IMR-90 (cell line): ENCODE measurements around the gene GBE1. TPM values are rescaled to one million over a fixed set of nuclear protein-coding genes. Genes with fewer than 3 reads are reported as not detected.

Source experiments
- ATAC-seq: fragments of 200-7000 bp; cut with Tn5 transposase; 2 replicates; pipeline ENCODE4 v1.9.1; 2020; ENCODE audit warnings: low read depth, mild to moderate bottlenecking, moderate library complexity
- BruUV-seq: library from RNA; stranded (reverse); fragments of 400-500 nt; replicated peaks from 2 replicates; lab custom pipeline; 2021; lab: Mats Ljungman, UMichigan
- CTCF ChIA-PET: fragments of 300-600 bp; formaldehyde crosslinking; extraction: SDS; loops from one replicate; lab custom pipeline; 2021; ENCODE audit warnings: antibody characterized with exemption; lab: Yijun Ruan, JAX
- POLR2A ChIA-PET: fragments of 300-600 bp; sonication (Branson Sonifier 250); formaldehyde crosslinking; loops from one replicate; lab custom pipeline; 2022; ENCODE audit warnings: antibody characterized with exemption; ENCODE audit not compliant: unreplicated experiment; lab: Charles Lee
- DNase-seq: peaks from one replicate; pipeline ENCODE4 v3.0.0; 2013
- H2AFZ ChIP-seq: replicated peaks from 2 replicates; pipeline ENCODE3; 2013; ENCODE audit warnings: low read length, mild to moderate bottlenecking; ENCODE audit not compliant: poor library complexity
- H2AK5ac ChIP-seq: 2 replicates; pipeline ENCODE4 v1.6.1; 2013; ENCODE audit warnings: low read depth, low read length, inconsistent platforms
- H2AK9ac ChIP-seq: replicated peaks from 2 replicates; pipeline ENCODE3; 2013; ENCODE audit warnings: mild to moderate bottlenecking, low read depth, low read length, moderate library complexity; ENCODE audit not compliant: poor library complexity
- H2BK120ac ChIP-seq: 2 replicates; pipeline ENCODE4 v1.6.1; 2013; ENCODE audit warnings: low read depth, low read length, inconsistent platforms
- H2BK15ac ChIP-seq: 3 replicates; pipeline ENCODE4 v1.6.1; 2013; ENCODE audit warnings: low read depth, low read length, inconsistent platforms
- H2BK20ac ChIP-seq: 2 replicates; pipeline ENCODE4 v1.6.1; 2013; ENCODE audit warnings: low read depth, mild to moderate bottlenecking, inconsistent platforms, low read length, moderate library complexity
- H2BK5ac ChIP-seq: 2 replicates; pipeline ENCODE4 v1.6.1; 2013; ENCODE audit warnings: mild to moderate bottlenecking, low read depth, low read length, inconsistent platforms; ENCODE audit not compliant: poor library complexity, severe bottlenecking
- H3K14ac ChIP-seq: replicated peaks from 2 replicates; pipeline ENCODE4 v1.6.1; 2013; ENCODE audit warnings: low read depth, low read length, inconsistent platforms
- H3K18ac ChIP-seq: 2 replicates; pipeline ENCODE4 v1.6.1; 2013; ENCODE audit warnings: low read depth, low read length, control low read depth
- H3K23ac ChIP-seq: 2 replicates; pipeline ENCODE4 v1.6.1; 2013; ENCODE audit warnings: low read depth, low read length, inconsistent platforms
- H3K27ac ChIP-seq: 2 replicates; pipeline ENCODE4 v1.5.1; 2013; ENCODE audit warnings: mild to moderate bottlenecking, control low read depth, low read length; ENCODE audit not compliant: insufficient read depth
- H3K27me3 ChIP-seq: 2 replicates; pipeline ENCODE4 v1.6.1; 2013; ENCODE audit warnings: low read length; ENCODE audit not compliant: control insufficient read depth, insufficient read depth
- H3K36me3 ChIP-seq: 2 replicates; pipeline ENCODE4 v1.6.1; 2013; ENCODE audit warnings: low read length, mixed read lengths; ENCODE audit not compliant: control insufficient read depth, insufficient read depth
- H3K4ac ChIP-seq: 2 replicates; pipeline ENCODE4 v1.6.1; 2013; ENCODE audit warnings: low read depth, low read length, inconsistent platforms
- H3K4me1 ChIP-seq: 2 replicates; pipeline ENCODE4 v1.6.1; 2013; ENCODE audit warnings: low read length, mixed read lengths; ENCODE audit not compliant: control insufficient read depth, insufficient read depth
- H3K4me2 ChIP-seq: 2 replicates; pipeline ENCODE4 v1.6.1; 2013; ENCODE audit warnings: low read depth, mild to moderate bottlenecking, control low read depth, low read length, moderate library complexity
- H3K4me3 ChIP-seq: 2 replicates; pipeline ENCODE4 v1.5.1; 2013; ENCODE audit warnings: low read depth, mild to moderate bottlenecking, control low read depth, low read length, moderate library complexity; ENCODE audit not compliant: insufficient read depth
- H3K56ac ChIP-seq: 2 replicates; pipeline ENCODE4 v1.6.1; 2013; ENCODE audit warnings: low read length, inconsistent platforms; ENCODE audit not compliant: insufficient read depth; ENCODE audit errors: extremely low read depth
- H3K79me1 ChIP-seq, 2 experiments: 2 replicates each; pipeline ENCODE4 v1.6.1; 2013; ENCODE audit warnings: low read length in 2 of 2, inconsistent platforms in 1 of 2, low read depth in 1 of 2
- H3K9ac ChIP-seq: 2 replicates; pipeline ENCODE4 v1.6.1; 2013; ENCODE audit warnings: low read depth, low read length, control low read depth
- H3K9me1 ChIP-seq: 2 replicates; pipeline ENCODE4 v1.6.1; 2013; ENCODE audit warnings: low read length, inconsistent platforms; ENCODE audit not compliant: insufficient read depth
- H3K9me3 ChIP-seq: 2 replicates; pipeline ENCODE4 v1.6.1; 2013; ENCODE audit warnings: low read length; ENCODE audit not compliant: control insufficient read depth, insufficient read depth
- H4K20me1 ChIP-seq: 2 replicates; pipeline ENCODE4 v1.6.1; 2013; ENCODE audit warnings: low read length, inconsistent platforms; ENCODE audit not compliant: insufficient read depth
- H4K5ac ChIP-seq: 2 replicates; pipeline ENCODE4 v1.6.1; 2013; ENCODE audit warnings: mild to moderate bottlenecking, low read depth, low read length, control low read depth
- H4K8ac ChIP-seq, 2 experiments: 2 replicates each; pipeline ENCODE4 v1.6.1; 2013; ENCODE audit warnings: low read depth in 2 of 2, low read length in 2 of 2, control low read depth in 1 of 2, inconsistent platforms in 1 of 2
- H4K91ac ChIP-seq: 2 replicates; pipeline ENCODE4 v1.6.1; 2013; ENCODE audit warnings: low read depth, low read length, inconsistent platforms; ENCODE audit not compliant: insufficient read depth
- BHLHE40 ChIP-seq: fragments of 150-350 bp; IDR thresholded peaks from 2 replicates; pipeline ENCODE4 v1.6.1; 2016; ENCODE audit warnings: mild to moderate bottlenecking, low read depth, low read length
- CEBPB ChIP-seq: IDR thresholded peaks from 2 replicates; pipeline ENCODE4 v1.6.1; 2012; ENCODE audit warnings: low read depth, low read length, improper control_type of control experiment
- CHD1 ChIP-seq: IDR thresholded peaks from 2 replicates; pipeline ENCODE4 v1.6.1; 2012; ENCODE audit warnings: low read depth, low read length, improper control_type of control experiment
- CTCF ChIP-seq: conservative IDR thresholded peaks from 2 replicates; pipeline ENCODE4 v1.5.1; 2012; ENCODE audit warnings: mild to moderate bottlenecking, low read depth, low read length, improper control_type of control experiment
- ELK1 ChIP-seq: fragments of 150-350 bp; IDR thresholded peaks from 2 replicates; pipeline ENCODE4 v1.6.1; 2016; ENCODE audit warnings: low read depth, mild to moderate bottlenecking, low read length, moderate library complexity, borderline replicate concordance
- FOS ChIP-seq: fragments of 150-350 bp; IDR thresholded peaks from 2 replicates; pipeline ENCODE4 v1.6.1; 2016; ENCODE audit warnings: low read depth, low read length
- MAFK ChIP-seq: IDR thresholded peaks from 2 replicates; pipeline ENCODE4 v1.6.1; 2012; ENCODE audit warnings: low read depth, low read length, improper control_type of control experiment
- MXI1 ChIP-seq: IDR thresholded peaks from 2 replicates; pipeline ENCODE4 v1.6.1; 2012; ENCODE audit warnings: low read depth, mild to moderate bottlenecking, low read length, moderate library complexity, borderline replicate concordance
- NFE2L2 ChIP-seq: fragments of 150-350 bp; IDR thresholded peaks from 2 replicates; pipeline ENCODE4 v1.6.1; 2016; ENCODE audit warnings: low read depth, mild to moderate bottlenecking, low read length
- POLR2A ChIP-seq: IDR thresholded peaks from 2 replicates; pipeline ENCODE4 v1.6.1; 2012; ENCODE audit warnings: mild to moderate bottlenecking, low read depth, low read length
- RAD21 ChIP-seq: IDR thresholded peaks from 2 replicates; pipeline ENCODE4 v1.6.1; 2012; ENCODE audit warnings: low read length, improper control_type of control experiment
- RCOR1 ChIP-seq: IDR thresholded peaks from 2 replicates; pipeline ENCODE4 v1.6.1; 2012; ENCODE audit warnings: mild to moderate bottlenecking, low read length, improper control_type of control experiment; ENCODE audit not compliant: insufficient replicate concordance
- RFX5 ChIP-seq: IDR thresholded peaks from 2 replicates; pipeline ENCODE4 v1.8.0; 2012; ENCODE audit warnings: low read depth, mild to moderate bottlenecking, low read length, moderate library complexity
- SMC3 ChIP-seq: fragments of 150-350 bp; IDR thresholded peaks from 2 replicates; pipeline ENCODE4 v1.6.1; 2016; ENCODE audit warnings: low read depth, mild to moderate bottlenecking, antibody characterized with exemption, low read length, moderate library complexity
- WGBS, 2 experiments: methylation state at CpG; one replicate each; pipeline versions ENCODE4 v1.1.5 to v1.1.7; 2013; ENCODE audit warnings: missing lambda C conversion rate in 2 of 2; ENCODE audit not compliant: insufficient read length in 1 of 2; ENCODE audit errors: extremely low coverage in 2 of 2; 5-methylcytosine and 5-hydroxymethylcytosine counted together
- dilution Hi-C: fragments of 300-500 bp; cut with HindIII; formaldehyde crosslinking; loops from one replicate; pipeline ENCODE4 v1.14.3; 2018; ENCODE audit warnings: low sequenced_read_pairs; ENCODE audit not compliant: unreplicated experiment
- in situ Hi-C: fragments of 300-500 bp; cut with MboI; formaldehyde crosslinking; loops from 3 replicates; pipeline ENCODE4 v1.14.3; 2019; ENCODE audit warnings: low sequenced_read_pairs, inconsistent platforms, mixed read lengths
- intact Hi-C: fragments of 100-400 bp; cut with micrococcal nuclease; formaldehyde crosslinking; loops from 2 replicates; pipeline ENCODE4 v1.10.0; 2022
- polyA plus RNA-seq, 3 experiments: library from polyadenylated mRNA; depleted of rRNA; stranded (reverse); fragments of >200 nt; gene quantifications; 2 replicates each; pipeline ENCODE4 v1.2.3, GENCODE V29; 2012; ENCODE audit warnings: low replicate concordance in 1 of 3
- total RNA-seq: library from RNA; depleted of rRNA; stranded (reverse); fragments of >200 nt; gene quantifications from 2 replicates; pipeline ENCODE4 v1.2.3, GENCODE V29; 2012
- TF ChIP-seq, protein P1 (sequence below): fragments of 150-350 bp; IDR thresholded peaks from 2 replicates; pipeline ENCODE4 v1.6.1; 2017; ENCODE audit warnings: mild to moderate bottlenecking, antibody characterized with exemption, low read length, low read depth

GBE1 gene
- total and polyA plus RNA-seq, 2 of the 4 experiments (the other 2 are of a cell fraction), result 36.7 to 90.3 TPM

- H3K56ac ChIP-seq, result no peak overlapping the region
- dilution Hi-C loops (no loop called here), intact Hi-C loops (no loop called here), in situ Hi-C loops (no loop called here)
- no peak overlapping the region for H2BK5ac ChIP-seq
- WGBS, 2 experiments, result no CpG with 5 or more reads among the region's 3 CpGs
- no peaks in the 10 kb centered on the region for H3K27me3 ChIP-seq
- H2AK5ac ChIP-seq, result no peak overlapping the region
- no peak for DNase-seq
- no peaks in the 10 kb centered on the region for H3K9me3 ChIP-seq
- no peak overlapping the region for H4K8ac ChIP-seq
- no peak overlapping the region for H2AFZ ChIP-seq
- H3K14ac ChIP-seq, result no peak overlapping the region
- TF ChIP-seq, protein P1, sequence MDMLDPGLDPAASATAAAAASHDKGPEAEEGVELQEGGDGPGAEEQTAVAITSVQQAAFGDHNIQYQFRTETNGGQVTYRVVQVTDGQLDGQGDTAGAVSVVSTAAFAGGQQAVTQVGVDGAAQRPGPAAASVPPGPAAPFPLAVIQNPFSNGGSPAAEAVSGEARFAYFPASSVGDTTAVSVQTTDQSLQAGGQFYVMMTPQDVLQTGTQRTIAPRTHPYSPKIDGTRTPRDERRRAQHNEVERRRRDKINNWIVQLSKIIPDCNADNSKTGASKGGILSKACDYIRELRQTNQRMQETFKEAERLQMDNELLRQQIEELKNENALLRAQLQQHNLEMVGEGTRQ, result no peak
- TF ChIP-seq CEBPB (no peak), MXI1 (no peak), RCOR1 (no peak), RFX5 (no peak), NFE2L2 (no peak), RAD21 (no peak), POLR2A (no peak), CTCF (no peak), SMC3 (no peak), MAFK (no peak), BHLHE40 (no peak), ELK1 (no peak), CHD1 (no peak), FOS (no peak)
- POLR2A ChIA-PET, result no interaction called here
- H3K9ac ChIP-seq, result no peak overlapping the region
- H3K18ac ChIP-seq, result no peak overlapping the region
- no peak overlapping the region for H3K4ac ChIP-seq
- no peaks in the 10 kb centered on the region for H4K20me1 ChIP-seq
- ATAC-seq, result no peak
- no peak overlapping the region for H3K23ac ChIP-seq
- no peak overlapping the region for H4K5ac ChIP-seq
- no peak overlapping the region for H2AK9ac ChIP-seq
- no peak overlapping the region for H2BK120ac ChIP-seq
- H4K91ac ChIP-seq, result no peak overlapping the region
- H3K79me1 ChIP-seq, result no peaks in the 10 kb centered on the region
- H2BK20ac ChIP-seq, result no peak overlapping the region
- no peaks in the 10 kb centered on the region for H3K4me1 ChIP-seq
- no peak overlapping the region for H2BK15ac ChIP-seq
- no peak overlapping the region for H3K27ac ChIP-seq
- H3K4me2 ChIP-seq, result no peak overlapping the region
- CTCF ChIA-PET, result no interaction called here
- H3K9me1 ChIP-seq, result no peaks in the 10 kb centered on the region
- H3K4me3 ChIP-seq, result no peak overlapping the region
- no TSS peak for BruUV-seq
- no peaks in the 10 kb centered on the region for H3K36me3 ChIP-seq
Measured at GRCh38 chr3:81790117-81790516, 28.7 kb upstream of the GBE1 start.
